Stimulated activated CD8-positive, alpha-beta memory T cell treated with anti-CD3 and anti-CD28 coated beads, Interleukin-15, amount 100 ng/mL, for 48 hours (primary cell): Measurements from ENCODE around the gene NEUROG1.
A peak's percentile ranks its signal among the peaks of the same experiment; 100 is the strongest.

Experiments used
- DNase-seq, 2 donors: peaks; one replicate each; pipeline ENCODE4 v3.0.0-alpha.2; 2020; ENCODE audit warnings: low read depth in 2 of 2

Gene NEUROG1

GRCh38 chr5:135535820-135536801, at the start of gene NEUROG1:
TSS of gene NEUROG1 (minus strand) at chr5:135535964. CDS start at chr5:135535690, 274 bp downstream.
- DNase-seq: no peak

- no peak for DNase-seq
These were observed 49.2 kb upstream of the NEUROG1 start for GRCh38 chr5:135584918-135585317.

- no peak for DNase-seq
These were observed 48.5 kb upstream of the NEUROG1 start for GRCh38 chr5:135584276-135584675.

GRCh38 chr5:135582099-135582781, 46.5 kb upstream of the NEUROG1 start:
- no peak for DNase-seq

GRCh38 chr5:135578685-135579341, 43.0 kb upstream of the NEUROG1 start, which contains the start of gene CXCL14:
TSS of gene CXCL14 (minus strand) at chr5:135578991. CDS start at chr5:135578778, 213 bp downstream.
- peak in 1 of 2 donors; percentile 10 for DNase-seq

- no peak for DNase-seq
These were observed 42.5 kb upstream of the NEUROG1 start for GRCh38 chr5:135578305-135578684.

GRCh38 chr5:135577421-135577820, 41.7 kb upstream of the NEUROG1 start:
- no peak for DNase-seq

GRCh38 chr5:135576075-135576599, 40.4 kb upstream of the NEUROG1 start:
- DNase-seq: no peak

GRCh38 chr5:135574493-135574892, 38.7 kb upstream of the NEUROG1 start:
- DNase-seq: no peak

- DNase-seq: no peak
These were observed 36.1 kb upstream of the NEUROG1 start for GRCh38 chr5:135571902-135572301.

GRCh38 chr5:135571066-135571609, 35.4 kb upstream of the NEUROG1 start:
- DNase-seq: no peak

GRCh38 chr5:135570453-135570764, 34.6 kb upstream of the NEUROG1 start:
- DNase-seq: no peak

- no peak for DNase-seq
These were observed 34.1 kb upstream of the NEUROG1 start for GRCh38 chr5:135569755-135570452.

GRCh38 chr5:135568923-135569360, 33.2 kb upstream of the NEUROG1 start:
- DNase-seq: no peak

- no peak for DNase-seq
These were observed 32.5 kb upstream of the NEUROG1 start for GRCh38 chr5:135568246-135568645.

GRCh38 chr5:135567661-135568060, 31.9 kb upstream of the NEUROG1 start:
- no peak for DNase-seq

GRCh38 chr5:135566422-135567400, 30.9 kb upstream of the NEUROG1 start:
- no peak for DNase-seq

GRCh38 chr5:135565725-135566421, 30.1 kb upstream of the NEUROG1 start:
- DNase-seq: peak; percentile 34 to 49

GRCh38 chr5:135565266-135565665, 29.5 kb upstream of the NEUROG1 start:
- DNase-seq: no peak
